CD4-positive, alpha-beta T cell treated with Interleukin-17A for 4 hours (primary cell): ENCODE measurements around the gene KLHL14.

Experiments used
- DNase-seq: peaks from one replicate; pipeline ENCODE4 v3.0.0-alpha.2; 2020; ENCODE audit warnings: mixed read lengths

The KLHL14 gene

DNA sequence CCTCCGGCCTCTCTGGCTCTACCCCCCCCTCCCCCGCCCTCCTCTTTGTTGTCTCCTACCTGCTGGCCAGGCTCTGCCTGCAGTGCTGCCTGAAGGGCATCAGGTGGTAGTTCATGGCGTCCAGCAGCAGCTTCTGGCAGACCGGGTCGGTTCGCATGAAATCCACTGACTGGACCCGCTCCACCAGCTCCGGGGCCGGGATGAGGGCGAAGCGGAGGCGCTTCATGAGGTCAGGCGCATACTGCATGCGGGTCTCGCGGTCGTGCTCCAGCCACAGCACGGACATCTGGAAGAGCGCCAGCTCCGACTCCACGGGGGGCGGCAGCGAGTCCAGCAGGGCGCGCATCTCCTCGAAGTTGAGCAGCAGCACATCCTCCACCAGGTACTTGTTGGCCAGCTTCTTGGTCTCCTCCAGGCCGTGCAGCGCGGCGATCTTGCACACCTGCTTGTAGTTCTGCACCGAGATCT lies 3.2 kb downstream of the KLHL14 start:
- DNase-seq = no peak

DNA sequence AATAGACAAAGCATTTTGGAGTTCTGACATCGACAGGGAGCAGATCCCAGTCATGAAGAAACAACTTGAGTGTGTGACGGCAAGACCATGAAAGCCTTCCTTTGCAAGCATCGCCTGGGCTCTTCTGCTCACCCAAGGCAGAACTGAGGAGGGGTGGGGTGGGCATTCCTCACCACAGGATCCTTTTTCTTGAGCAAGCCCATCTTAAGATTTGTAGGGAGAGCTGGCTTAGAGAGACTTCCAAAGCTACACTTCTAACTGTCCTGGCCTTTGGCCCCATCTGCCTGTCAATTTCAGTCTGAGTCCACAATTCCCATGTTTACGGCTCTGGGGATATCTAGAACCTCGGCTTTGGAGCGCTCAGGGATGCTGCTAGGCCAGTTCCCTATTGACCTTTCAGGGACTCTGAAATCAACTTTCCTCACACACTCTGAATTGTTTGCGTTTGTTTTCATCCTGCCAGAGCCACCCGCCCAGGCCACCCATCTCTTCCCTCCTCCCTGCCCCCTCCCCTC lies 3.7 kb downstream of the KLHL14 start:
- no peak for DNase-seq

DNA sequence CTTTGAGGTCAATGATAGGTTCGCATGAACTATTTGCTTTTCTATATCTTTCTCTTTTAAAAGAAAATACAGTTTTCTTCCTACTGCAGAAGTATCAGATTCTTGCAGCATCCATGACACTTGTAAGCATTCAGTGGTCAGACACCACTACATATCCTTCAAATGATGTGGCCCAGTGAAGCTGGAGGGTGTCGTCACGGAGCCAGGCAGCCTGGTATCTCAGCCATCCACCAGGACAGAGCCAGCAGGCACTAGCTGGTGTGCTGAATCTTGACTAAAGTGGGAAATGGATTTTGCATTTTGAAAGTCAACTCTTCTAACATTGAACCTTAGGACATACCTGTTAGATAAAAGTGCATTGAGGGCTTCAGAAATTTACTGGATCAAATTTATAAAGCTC lies 5.4 kb downstream of the KLHL14 start:
- DNase-seq = no peak

DNA sequence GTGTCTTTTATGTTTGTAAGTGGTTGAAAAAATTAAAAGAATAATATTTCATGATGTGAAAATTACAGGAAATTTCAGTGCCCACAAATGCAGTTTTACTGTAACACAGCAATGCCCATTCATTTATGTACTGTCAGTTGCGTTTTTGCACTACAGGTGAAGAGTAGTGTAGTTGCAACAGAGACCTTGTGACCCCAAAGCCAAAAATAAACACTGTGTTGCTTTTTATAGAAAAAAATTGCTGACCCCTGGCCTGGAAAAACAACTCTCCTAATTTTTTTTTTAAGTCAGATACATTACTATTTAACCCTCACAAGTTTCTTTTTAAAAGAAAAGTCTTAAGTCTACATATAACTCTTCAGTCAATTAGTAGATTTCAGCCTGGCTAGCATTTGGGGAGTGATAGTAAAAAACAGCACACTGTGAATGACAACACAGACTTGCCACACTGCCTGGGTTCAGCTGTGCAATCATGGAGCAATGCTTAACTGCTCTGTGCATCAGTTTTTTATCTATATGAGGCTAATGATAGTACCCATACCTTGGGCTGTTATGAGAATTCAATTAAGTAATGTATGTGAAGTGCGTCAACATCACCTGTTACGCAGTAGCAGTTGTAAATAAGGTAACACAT lies 8.1 kb downstream of the KLHL14 start:
- DNase-seq = no peak

DNA sequence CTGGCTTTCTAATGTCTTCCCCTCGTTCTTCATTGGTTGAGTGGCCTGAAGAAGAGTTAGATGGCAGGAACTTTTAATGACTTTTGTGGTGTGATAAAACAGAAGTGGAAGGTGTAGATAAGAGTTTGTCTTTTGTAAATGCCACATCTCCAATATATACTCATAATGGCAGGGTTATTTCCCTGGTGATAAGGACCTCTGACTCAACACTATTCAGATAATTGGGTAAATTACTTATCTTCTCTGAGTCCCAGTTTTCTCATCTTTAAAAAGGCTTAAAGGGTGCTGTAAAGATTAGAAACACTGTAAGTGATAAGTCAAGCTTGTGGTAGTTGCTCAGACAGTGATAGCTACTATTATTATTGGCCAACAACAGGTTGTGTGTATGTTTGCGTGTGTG lies 9.5 kb downstream of the KLHL14 start:
- DNase-seq = no peak

DNA sequence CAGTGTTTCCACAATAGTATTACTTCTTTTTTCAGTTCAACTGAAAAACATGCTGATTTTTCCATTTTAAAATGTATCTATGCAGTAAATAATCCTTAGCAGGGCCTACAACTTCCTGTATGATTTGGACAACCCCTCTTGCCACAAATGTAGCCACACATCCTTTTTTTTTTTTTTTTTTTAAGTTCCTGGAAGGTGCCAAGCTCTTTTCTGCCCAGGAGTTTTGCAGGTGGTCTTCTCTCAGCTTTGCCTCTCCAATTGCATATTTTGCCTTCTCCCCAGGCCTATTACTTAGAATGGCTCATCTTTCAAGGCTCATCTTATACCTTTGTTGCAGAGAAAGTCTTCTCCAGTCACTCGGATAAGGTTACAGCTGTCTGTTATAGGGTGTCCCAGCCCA lies 11.6 kb downstream of the KLHL14 start:
- no peak for DNase-seq

DNA sequence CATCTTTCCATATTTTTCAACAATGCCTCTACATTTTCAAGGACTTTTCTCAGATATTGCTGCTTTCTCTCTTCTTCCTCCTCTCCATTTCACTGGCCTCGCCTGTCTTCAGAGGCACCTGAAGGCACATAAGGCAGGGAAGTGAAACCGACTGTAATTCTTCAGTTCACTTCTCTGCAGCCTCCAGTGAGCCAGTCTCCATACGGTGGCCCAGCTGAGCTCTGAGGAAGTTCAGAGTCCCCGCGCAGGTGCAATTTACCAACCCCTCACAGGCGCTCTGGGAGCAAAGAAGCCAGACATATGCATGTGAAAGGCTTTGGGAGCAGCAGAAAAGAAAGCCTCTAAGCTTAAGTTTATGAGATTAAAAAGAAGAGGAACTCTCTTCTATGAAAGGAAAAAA lies 12.4 kb downstream of the KLHL14 start:
- no peak for DNase-seq

DNA sequence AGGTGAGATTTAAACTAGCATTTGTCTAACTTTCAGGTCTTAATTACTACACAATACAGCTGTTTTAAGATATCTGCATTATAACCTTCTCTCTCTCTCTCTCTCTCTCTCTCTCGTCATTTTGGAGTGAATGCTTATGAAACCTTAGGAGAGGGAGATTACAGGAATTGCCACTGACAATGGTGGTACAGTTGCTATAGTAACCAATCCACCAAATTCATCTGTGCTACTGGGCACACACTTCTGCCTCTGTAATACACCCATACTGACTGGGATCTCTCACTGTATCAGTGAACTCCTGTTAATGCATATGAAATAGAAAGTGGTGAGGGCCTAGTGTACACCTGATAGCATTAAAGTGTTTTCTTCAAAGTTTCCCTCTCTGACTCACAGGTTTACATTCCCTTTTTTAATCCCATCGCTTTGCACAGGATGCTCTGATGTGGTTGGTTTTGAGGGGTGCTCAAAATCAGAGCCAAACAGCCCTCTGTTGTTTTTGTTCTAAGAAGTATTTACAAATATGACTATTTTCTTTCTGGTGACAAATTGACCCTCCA lies 13.1 kb downstream of the KLHL14 start:
- no peak for DNase-seq

DNA sequence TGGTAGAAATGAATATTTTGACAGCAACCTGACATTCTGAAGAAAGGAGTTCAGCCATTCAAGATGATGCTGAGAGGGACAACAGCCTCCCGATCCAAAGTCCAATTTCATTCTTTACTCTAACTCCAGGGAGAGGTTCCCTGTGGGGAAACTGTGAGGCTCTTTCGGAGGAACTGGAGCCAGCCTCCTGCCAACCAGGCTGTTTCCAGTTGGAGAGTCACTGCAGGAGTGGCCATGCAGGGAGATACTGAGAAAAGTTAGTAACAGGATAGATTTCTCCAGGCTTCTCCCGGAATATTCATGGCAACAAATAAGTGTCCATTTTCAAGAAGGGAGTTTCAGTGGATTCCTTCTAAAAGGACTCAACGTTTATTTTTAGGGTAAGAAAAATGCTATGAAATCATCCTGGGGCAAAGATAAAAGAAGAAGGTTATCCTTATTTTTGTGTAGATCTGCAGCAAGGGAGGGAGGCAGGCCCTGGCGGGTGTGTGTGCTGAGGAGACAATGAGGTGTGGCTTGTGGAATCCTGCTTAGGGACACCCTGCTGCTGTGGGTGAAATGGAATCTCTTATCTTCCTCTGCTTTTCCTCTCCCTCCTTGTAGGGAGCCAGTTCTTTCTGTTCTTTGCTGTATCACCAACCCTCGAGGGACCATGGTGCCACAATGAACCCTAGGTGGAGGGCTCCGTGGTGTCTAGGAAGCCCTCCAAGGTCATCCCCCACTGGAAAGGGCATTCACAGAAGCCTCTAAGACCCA lies 18.1 kb downstream of the KLHL14 start:
- DNase-seq = no peak

DNA sequence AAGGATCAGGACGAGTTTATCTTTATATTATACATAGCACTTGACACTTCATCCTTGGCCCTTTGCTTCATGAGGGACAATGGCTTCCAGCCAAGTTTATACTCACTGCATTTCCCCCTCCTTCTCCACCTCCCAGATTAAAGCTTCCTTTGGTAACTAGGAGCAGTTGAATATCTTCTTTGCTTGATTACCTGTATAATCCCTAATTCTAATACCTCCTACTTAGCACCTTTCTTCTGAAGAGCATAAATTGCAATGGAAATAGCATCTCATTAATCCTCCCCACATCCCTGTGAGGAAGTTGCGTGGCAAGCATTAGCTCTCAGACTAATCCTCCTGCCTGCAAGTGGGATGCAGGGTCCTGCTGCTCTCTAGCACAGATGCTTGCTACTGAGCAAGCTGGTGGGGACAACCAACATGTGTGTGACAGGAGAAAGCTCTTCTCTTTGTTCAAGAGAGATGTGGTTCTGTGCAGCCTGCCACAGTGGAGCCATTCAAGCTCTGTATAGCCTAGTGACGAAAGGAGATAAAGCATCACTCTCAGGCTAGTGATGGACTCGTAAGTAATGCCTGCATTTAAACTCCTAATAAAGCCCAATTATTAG lies 19.1 kb downstream of the KLHL14 start:
- DNase-seq = no peak

DNA sequence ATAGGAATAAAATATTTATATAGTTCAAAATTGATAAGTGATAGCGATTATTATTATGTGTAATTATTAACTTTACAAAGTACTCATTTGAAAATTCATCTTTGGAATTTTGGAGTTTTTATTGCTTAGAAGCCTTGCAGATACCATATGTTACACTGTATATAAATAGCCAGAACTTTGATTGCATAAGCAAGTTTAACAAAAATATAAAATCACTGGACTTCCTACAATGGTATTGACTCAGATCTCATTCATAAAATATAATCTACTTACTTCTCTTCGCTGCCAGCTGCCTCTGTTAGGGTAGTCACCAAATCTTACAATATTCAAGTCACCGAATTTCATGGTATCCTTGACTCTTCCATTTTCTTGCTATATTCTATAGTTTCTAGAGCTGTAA lies 22.5 kb downstream of the KLHL14 start:
- no peak for DNase-seq

DNA sequence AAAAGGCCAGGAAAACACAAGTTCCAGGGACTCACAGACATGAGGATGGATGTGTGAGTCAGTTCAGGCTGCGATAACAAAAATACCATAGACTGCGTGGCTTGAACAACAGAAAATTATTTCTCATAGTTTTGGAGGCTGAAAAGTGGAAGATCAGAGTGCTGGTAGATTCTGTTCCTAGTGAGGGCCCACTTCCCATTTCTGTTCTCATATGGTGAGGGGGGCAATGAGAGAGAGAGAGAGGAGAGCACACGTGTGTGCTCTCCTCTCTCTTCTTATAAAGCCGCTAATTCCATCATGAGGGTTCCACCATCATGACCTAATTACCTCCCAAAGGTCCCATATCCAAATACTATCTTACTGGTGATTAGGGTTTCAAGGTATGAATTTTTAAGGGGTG lies 23.0 kb downstream of the KLHL14 start:
- DNase-seq = no peak

DNA sequence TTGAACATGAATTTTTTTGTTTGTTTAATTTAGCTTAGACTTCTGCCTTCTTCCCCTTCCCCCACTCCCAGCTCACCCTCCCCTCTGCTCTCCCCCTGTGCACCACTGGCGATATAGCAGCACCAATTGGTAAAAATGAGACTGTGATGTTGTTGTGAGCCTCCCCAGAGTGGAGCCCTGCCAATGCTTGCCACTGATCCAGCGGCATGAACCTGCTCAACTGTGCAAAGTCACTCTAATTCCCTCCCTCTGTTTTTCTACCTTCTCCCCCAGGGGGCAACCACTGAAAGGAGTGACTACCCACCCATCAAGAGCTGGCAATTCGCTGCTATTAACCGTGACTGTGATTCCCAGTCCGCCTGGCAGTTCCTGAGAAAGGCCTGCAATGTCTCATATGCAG lies 30.2 kb downstream of the KLHL14 start:
- DNase-seq = no peak

DNA sequence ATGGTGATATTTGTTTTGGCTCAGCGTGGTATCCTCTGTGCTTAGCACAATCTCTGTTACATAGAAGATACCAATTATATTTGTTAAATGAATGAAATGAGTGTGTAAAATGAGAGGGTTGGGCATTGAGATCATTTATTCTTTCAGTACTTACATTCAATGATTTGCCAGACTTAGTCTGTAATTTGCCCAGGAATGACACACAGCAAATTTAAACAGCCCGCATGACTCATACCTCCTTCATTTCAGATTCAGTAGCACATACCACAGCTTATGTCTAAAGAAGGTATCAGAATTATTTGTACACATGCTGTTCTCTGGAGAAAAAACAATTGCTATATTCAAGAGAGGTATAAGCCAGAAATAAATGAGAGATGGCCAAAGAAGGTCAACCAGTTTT lies 37.0 kb downstream of the KLHL14 start:
- DNase-seq = no peak

DNA sequence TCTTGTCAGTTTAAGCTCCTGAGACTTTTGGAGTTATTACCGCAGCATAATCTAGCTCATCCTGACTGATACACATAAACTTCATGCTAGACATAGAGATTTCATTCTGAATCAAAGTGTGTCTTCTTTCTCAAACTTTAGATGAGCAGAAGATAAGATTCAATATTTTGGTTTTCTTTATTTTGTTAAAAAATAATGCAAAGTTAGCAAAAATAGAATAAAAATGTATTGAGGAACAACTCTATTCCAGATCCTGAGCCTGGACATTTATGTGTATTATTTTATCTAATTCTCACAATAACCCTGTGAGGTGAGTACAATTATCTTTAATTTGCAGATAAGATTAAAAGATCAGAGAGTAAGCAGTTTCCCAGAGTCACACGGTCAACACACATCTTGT lies 38.4 kb downstream of the KLHL14 start:
- no peak for DNase-seq

DNA sequence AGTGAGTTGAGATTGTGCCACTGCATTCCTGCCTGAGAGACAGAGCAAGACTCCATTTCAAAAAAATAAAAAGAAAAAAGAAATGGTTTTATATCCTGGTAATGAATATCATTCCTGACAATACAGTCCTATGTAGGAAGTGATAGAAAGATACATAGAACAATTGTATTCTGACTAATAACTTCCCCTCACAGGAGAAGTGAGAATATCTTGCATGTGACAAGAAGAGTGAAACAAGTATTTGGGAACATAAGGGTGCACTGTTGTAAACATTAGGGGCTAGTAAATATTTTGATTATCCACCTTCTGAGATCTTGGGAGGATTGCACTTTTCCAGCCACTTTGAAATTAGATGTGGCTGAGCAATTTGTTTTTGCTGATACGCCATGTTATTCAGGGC lies 40.7 kb downstream of the KLHL14 start:
- DNase-seq = no peak

DNA sequence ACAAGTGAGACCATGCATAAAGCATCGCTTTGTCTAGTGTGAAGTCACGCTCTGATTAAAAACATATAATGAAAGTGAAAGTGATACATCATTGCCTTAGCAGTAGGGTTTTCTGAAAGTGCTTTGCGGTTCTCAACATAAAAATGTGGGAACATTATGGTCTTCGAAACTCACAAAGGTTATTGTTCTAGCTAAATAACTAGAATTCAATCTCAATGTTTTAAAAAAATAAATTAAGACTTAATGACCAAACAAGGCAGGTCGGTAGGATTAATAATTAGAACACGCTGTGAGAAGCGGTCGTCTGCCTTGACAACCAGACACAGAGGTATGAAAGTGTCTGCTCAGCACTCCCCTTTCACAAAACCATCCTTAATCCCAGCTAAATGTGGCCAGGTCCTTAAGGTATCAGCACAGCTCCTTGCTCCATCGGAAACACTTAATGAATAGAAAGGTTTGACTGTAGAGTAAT lies 42.2 kb downstream of the KLHL14 start:
- DNase-seq = no peak

DNA sequence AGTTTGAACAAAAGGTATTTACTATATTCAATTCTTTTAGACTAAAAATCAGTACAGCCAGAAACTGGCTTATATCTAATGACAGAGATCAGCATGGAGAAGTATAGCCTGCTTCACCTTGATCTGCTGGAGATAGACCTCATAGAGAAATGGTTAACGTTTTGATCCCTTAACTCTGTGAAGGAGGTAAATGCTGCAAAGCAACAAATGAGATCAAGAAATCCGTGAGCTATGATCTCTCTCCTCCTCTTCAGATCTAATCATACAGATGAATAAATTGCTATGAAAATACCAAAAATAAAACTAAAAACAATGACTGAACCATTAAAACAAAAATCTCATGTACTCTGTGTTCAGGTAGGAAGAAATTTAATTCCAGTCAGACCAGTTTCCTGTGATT lies 42.8 kb downstream of the KLHL14 start:
- DNase-seq = no peak

DNA sequence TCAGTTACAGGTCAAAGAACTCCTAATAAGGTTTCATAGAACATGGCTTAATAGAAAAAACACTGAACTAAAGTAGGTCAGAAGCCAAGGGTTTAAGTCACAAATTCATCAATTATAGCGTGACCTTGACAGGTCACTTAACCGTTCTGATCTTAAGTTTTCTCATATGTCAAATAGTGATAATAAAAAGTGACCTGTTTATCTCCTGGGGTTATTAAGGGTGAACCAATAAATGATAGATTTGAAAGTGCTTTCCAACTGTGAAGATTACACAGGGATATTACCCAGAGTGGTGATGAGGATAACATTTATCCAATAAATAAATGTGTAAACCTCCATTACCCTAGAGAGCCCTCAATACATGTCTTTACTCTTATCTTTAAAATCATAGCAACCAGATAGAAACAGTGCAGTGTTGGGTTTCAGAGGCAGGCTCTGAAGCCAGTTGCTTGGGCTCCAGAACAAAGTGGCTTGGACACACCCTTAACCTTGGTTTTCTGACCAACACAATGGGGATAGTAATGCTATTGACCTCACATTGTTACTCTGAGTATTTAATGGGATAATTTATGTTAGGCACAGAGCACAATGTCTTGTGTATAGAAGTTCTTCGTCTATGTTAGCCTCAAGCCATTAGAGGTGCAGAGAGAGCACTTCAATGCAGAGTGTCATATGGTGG lies 48.6 kb downstream of the KLHL14 start:
- DNase-seq = no peak

DNA sequence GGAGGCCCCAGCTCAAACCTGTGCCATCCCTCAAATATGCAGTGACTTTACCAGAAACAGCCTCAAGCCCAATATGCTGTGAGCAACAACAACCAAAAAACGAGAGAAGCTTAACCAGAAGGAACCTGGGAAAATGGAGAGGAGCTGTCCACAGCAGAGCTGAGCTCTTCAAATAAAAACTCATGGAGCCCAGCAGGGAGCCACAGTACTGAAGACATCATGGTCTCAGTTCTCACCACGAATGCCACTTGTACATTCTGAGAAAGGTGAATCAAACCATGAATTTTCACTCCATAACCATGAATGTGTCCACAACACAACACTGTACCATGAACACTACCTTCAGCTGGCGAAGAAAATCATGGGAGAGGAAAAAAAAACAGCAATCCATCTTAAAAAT lies 50.5 kb downstream of the KLHL14 start:
- DNase-seq = no peak

DNA sequence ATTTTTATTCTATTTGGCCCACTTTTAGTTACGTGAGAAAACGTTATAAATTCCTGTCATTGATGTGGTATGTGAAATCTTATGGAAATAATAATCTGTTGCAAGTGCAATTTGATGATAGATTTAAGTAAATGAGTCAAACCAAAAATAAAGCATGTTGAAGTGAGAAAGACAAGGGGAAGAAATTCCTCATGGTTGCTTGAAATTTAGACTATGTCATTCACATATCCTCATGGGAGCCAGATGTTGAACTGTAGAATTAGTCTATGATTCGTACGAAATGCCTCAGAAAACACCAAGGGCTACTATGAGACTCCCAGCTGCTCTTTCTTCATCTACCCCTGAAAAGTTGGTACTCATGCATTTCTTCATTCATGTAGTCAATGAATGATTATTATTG lies 55.7 kb downstream of the KLHL14 start:
- no peak for DNase-seq

DNA sequence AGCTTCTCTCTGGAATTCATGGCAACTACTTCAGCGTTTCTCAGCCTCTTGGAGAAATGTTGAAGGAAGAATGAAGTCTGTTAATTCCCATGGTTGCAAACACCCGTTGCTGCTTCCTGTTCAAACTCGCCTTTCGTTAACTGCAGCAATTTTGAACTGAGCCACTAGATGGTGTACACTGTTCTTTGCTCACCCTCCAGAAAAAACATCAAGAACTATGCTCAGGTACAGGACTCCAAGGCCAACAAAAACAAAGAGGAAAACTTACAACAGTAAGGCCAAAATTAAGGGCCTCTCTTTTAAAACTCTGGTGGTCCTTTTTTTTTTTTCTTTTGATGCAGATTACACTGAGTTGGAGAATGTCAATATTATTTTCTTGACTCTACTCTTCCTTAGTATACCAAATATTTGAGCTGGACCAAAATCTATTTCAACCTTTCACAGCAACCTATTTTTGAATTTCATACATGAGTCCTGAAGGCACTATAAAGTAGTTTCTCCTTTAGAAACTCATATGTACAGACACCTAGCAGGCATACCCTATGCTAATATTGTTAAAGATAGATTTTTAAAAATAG lies 58.2 kb downstream of the KLHL14 start:
- peak; percentile 3 for DNase-seq

DNA sequence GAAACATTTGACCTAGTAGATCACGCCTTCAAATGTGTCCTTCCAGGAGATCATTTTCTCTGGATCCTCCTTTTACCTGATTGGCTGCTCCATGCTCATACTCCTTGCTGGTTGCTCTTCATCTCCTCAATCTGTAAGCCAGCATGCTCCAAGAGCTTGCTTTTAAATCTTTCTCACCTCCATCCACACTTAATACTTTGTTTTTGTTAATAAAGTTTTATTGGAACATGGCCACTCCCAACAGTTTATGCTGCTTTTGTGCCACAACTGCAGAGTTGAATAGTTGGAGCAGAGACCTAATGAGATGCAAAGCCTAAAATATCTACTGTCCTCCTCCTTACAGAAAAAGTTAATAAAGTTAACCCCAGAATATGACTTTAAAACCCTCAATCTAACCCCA lies 60.0 kb downstream of the KLHL14 start:
- DNase-seq = no peak
